Right ventricle myocardium superior (tissue), 1 donor: ENCODE data around the gene ZNF438. TPM values are rescaled to one million over a fixed set of nuclear protein-coding genes. Genes with fewer than 3 reads are reported as not detected.
A peak's percentile ranks its signal among the peaks of the same experiment; 100 is the strongest.
"Not testable (repeated sequence)": the region's sequence is repeated elsewhere in the genome, so short reads cannot be mapped to it uniquely, and the experiment has no call there.

Experiments
- ATAC-seq: fragments of 200-7000 bp; cut with Tn5 transposase; one replicate; pipeline ENCODE4 v1.9.1; 2020; ENCODE audit warnings: mild to moderate bottlenecking; ENCODE audit not compliant: poor library complexity
- DNase-seq: peaks from one replicate; pipeline ENCODE4 v3.0.0-alpha.2; 2020
- intact Hi-C: fragments of 100-400 bp; cut with DNase I; formaldehyde crosslinking; loops from one replicate; pipeline ENCODE4 v1.11.2; 2022
- total RNA-seq: library from RNA; stranded (reverse); fragmentation: NEBNext Ultra II Directional; extraction: Animal tissue kit (Norgen Biotek cat#: 25700); gene quantifications from one replicate; pipeline ENCODE4 v1.2.1, GENCODE V29; 2021
- donor health status: DM: no; HTN: yes; CAD: no; lungs with severe emphysema.

The ZNF438 gene
- total RNA-seq, 1 donor from 2014 or later = 13.0 TPM

DNA sequence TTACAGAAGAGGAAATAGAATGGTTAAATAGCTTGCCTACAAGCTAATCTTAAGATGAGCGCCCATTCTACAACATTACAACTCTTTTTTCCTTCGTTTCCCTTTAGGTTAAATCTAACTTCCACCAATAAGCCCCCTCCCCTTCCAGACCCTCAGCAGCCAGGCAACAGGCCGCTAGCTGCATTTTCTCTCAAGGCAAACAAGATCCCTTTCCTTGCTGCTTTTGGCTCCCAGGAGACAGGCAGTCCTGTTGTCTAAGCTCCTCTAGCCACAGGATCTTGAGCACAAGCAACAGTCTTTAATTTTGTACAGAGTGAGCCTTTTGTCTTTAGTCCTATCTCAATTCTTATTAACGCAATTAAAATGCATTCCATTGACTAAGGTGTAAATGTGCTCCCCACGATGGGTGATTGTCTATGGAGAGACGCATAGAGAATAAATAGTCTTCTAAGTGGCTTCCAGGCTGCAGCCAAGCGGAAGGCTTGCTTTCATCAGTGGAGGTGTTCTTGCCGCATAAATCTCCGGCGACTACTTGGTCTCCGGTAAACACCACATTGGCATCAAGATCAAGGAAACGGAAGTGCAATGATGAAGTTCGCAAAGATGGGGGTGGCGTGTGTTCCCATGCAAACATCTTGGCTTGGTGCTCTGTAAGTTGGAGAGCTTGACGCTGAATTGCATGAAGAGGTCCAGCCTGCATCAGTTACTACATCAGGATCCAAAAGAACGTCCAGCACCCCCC, 220.2 kb downstream of the ZNF438 start:
- ATAC-seq = peak; percentile 32
- intact Hi-C loops = no loop called here

DNA sequence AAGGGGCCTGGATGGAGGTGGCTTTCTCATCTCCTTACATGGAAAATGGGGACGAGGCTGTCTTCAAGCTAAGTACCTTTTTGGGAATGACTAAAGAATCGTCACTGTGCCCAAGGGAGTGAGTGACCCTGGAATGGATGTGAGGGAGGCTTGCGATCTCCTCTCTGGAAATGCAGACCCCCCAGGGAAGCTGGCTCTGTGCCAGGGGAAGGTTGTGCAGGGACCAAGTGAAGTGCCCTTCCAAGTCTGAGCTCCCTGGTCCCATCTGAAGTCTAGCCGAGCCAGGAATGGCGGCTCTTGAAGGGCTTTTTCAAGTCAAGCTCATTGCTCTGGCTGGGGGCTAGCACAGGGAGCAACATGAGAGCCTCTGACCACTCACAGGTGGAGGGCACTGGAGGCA, 221.2 kb downstream of the ZNF438 start:
- intact Hi-C loops = no loop called here

More for the DNA sequence above, 220.2 kb downstream of the ZNF438 start:
- no peak for DNase-seq

DNA sequence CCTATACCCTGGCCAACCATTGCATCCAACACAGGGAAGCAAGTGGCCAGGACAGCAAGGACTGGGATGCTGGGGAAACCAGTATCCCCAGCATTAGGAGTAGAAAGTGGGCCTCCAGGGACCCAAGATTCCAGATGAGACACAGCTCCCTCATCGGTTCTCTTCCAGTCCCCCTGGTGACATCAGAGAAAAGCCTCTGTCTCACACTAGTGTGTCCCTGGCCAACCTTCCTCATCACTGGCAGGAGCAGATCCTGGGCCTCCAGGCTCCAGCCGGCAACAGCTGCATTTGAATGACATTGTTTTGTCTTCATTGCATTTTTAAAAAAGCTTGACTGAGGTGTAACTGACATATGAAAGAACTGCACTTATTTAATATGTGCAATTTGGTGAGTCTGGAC, 224.8 kb downstream of the ZNF438 start:
- intact Hi-C loops = no loop called here

More for the DNA sequence above, 221.2 kb downstream of the ZNF438 start:
- no peak for DNase-seq
- ATAC-seq = no peak

GRCh38 chr10:30805061-30805460, 226.6 kb downstream of the ZNF438 start:
- DNase-seq = no peak
- intact Hi-C loops = no loop called here
- ATAC-seq = no peak

More for the DNA sequence above, 224.8 kb downstream of the ZNF438 start:
- ATAC-seq (no peak), DNase-seq (peak; percentile 42)

DNA sequence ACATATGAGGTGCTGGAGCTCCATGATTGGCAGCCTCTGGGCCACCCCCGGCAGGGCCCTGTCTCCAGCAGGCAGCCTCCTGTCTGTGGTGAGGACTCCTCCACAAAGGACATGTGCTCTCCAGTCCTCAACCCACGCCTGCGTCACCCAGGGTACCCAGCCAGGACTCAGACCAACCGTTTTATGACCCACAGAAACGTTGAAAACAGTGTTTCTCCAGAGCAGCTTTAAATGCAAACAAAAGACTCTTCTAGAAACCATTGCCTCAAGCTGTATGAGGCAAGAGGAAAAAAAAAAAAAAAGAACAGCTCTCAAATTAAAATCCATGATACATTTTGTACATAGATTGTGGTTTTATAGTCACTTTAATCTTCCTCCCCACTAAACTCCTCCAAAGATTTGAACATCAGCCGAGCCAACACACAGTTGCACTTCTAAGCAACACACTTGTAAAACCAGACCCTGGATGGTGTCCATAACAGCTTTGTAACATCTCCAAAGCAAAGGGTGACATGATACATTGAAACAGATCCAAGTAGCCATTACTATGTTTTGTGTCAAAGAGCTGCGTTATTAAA, 227.1 kb downstream of the ZNF438 start:
- peak; percentile 63 for DNase-seq
- intact Hi-C loops = no loop called here
- ATAC-seq = peak; percentile 62

DNA sequence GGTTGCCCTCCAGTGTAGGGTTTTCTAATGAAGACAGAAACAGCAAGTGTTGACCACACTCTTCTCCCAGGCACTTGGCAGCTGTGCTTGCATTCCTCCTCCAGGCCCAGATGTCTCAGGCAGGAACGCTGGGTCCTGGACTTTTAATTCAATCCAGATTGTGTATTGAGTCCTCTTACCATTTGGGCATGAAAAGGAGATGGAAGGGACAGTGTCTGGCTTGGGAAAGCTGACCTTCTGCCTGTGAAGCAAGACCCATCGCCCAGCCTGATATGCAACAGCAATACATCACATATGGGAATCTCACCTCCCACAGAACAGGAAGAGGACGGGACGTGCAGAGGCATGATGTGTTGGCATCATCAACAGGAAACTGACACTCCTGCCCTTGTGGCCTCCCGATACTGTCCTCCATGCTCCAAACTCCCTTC, 227.8 kb downstream of the ZNF438 start:
- DNase-seq (peak; percentile 60), ATAC-seq (peak; percentile 81)
- intact Hi-C loops = no loop called here

- DNase-seq = no peak
- intact Hi-C loops = no loop called here
- peak; percentile 8 for ATAC-seq
Measured at GRCh38 chr10:30803058-30803457, 228.6 kb downstream of the ZNF438 start.

DNA sequence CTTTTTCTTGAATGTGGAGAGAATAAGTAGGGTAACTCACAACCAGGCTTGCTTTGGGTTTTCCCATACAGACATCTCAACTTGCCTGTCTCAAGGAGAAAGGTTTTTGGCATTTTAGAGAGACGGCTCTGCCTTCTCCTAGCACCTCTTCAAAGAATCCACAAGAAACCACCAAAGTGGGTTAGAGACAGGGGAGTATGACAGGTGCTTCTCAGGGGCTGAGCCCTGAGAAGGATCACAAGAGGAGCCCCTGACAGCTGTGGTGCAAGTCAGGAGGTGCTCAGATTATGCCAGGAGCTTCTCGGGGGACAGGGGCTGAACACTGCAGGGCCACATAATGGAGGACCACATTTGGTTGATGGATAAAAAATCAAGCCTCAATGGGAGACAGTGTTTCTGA, 231.3 kb downstream of the ZNF438 start:
- intact Hi-C loops = no loop called here
- ATAC-seq (no peak), DNase-seq (no peak)

GRCh38 chr10:30798646-30799185, 232.9 kb downstream of the ZNF438 start:
- ATAC-seq = no peak
- intact Hi-C loops = no loop called here
- DNase-seq = no peak

DNA sequence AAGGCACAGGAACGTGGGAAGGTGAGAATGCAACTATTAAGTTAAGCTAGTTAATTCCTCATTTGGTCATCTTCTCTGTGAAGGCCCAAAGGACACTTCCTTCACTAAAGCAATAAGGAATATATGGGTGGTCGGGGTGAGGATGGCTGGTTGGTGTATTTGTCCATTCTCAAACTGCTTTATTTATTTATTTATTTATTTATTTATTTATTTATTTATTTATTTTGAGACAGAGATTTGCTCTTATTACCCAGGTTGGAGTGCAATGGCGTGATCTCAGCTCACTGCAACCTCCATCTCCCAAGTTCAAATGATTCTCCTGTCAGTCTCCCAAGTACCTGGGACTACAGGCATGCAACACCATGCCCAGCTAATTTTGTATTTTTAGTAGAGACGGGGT, 236.6 kb downstream of the ZNF438 start:
- intact Hi-C loops, DNase-seq, ATAC-seq: not testable (repeated sequence)
